Sigmoid colon (tissue), 7 donors: ENCODE data around the gene MNAT1. TPM values are rescaled to one million over a fixed set of nuclear protein-coding genes. Genes with fewer than 3 reads are reported as not detected.

Experiments
- DNase-seq: peaks from one replicate; pipeline ENCODE4 v3.0.0-alpha.2; 2019
- H3K27ac ChIP-seq, 4 donors: fragments of 200-600 bp; sonication (generic); one replicate each; pipeline ENCODE4 v1.5.1; 2016 to 2019; ENCODE audit warnings: mild to moderate bottlenecking in 1 of 4
- H3K27me3 ChIP-seq, 3 donors: fragments of 200-600 bp; sonication (generic); one replicate each; pipeline ENCODE4 v1.5.1; 2019; ENCODE audit warnings: mild to moderate bottlenecking in 1 of 3
- H3K36me3 ChIP-seq, 4 donors: fragments of 200-600 bp; sonication (generic); one replicate each; pipeline ENCODE4 v1.5.1; 2016 to 2019
- H3K4me1 ChIP-seq, 4 donors: fragments of 200-600 bp; sonication (generic); one replicate each; pipeline ENCODE4 v1.5.1; 2017 to 2019
- H3K4me3 ChIP-seq, 4 donors: fragments of 200-600 bp; sonication (generic); one replicate each; pipeline ENCODE4 v1.5.1; 2017 to 2019; ENCODE audit warnings: mild to moderate bottlenecking in 2 of 4, moderate library complexity in 1 of 4
- H3K9me3 ChIP-seq, 4 donors: fragments of 200-600 bp in 3 of 4; sonication (generic) in 3 of 4; one replicate each; pipeline versions ENCODE4 v1.5.1 to v1.6.1; 2013 to 2019
- EP300 ChIP-seq, 4 donors: sonication (generic); formaldehyde crosslinking; IDR thresholded peaks; one replicate each; pipeline ENCODE4 v1.6.1; 2017; ENCODE audit warnings: antibody characterized with exemption in 4 of 4
- POLR2A ChIP-seq, 2 donors: fragments of 450-650 bp; IDR thresholded peaks; one replicate each; pipeline ENCODE4 v1.6.1; 2016; ENCODE audit warnings: antibody characterized with exemption in 2 of 2, mild to moderate bottlenecking in 2 of 2, moderate library complexity in 2 of 2
- POLR2AphosphoS5 ChIP-seq, 4 donors: sonication (generic); formaldehyde crosslinking; IDR thresholded peaks; one replicate each; pipeline ENCODE4 v1.6.1; 2017; ENCODE audit warnings: antibody characterized with exemption in 4 of 4
- WGBS, 2 donors: extraction: QIAGEN DNeasy Blood & Tissue Kit; methylation state at CpG; one replicate each; pipeline ENCODE4 v1.1.7; 2013; 5-methylcytosine and 5-hydroxymethylcytosine counted together
- intact Hi-C: fragments of 100-400 bp; cut with DNase I; formaldehyde crosslinking; loops from one replicate; pipeline ENCODE4 v1.15.1; 2023
- polyA plus RNA-seq, 3 donors: library from polyadenylated mRNA; stranded (reverse); fragments of 200-250 nt; gene quantifications; one replicate each; pipeline ENCODE4 v1.2.3, GENCODE V29; 2013
- total RNA-seq, 4 donors: library from RNA; depleted of rRNA; stranded (reverse); fragments of >200 nt; gene quantifications; one replicate each; pipeline ENCODE4 v1.1.0, GENCODE V29; 2016
- TF ChIP-seq, protein P1 (sequence below), 4 experiments: fragments of 450-650 bp in 3 of 4; fragments of 200-600 bp in 1 of 4; IDR thresholded peaks; one replicate each; pipeline ENCODE4 v1.5.1; 2016 to 2019; ENCODE audit warnings: antibody characterized with exemption in 4 of 4, mild to moderate bottlenecking in 3 of 4, moderate library complexity in 2 of 4
- donor health status: healthy with polysubstance abuse.
- donor health status: Bipolar disorder and iron deficiency.
- donor health status: healthy.

Gene MNAT1
- total and polyA plus RNA-seq, 7 donors: 9.5 to 65.0 (median 22.4) TPM

DNA sequence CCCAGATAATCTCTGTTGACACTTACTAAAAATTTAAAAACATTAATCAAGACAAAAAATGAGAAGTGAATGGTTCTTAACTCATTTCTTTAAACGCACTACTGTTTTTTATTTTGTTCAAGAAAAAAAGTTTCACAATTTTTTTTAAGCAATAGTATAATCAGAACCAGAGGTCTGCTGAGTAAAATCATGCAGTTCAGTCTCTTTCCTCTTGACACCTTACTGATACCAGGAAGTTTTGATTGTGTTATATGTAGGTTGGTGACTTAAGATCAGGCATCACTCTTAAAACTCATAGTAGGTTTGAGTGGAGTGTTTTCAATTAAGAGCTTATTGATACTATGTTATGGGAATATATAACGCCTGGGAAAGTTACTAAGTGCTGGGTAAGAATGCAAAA lies 125.0 kb downstream of the MNAT1 start:
- no peak for TF ChIP-seq POLR2A (IDR thresholded peaks at IDR 0.05)
- TF ChIP-seq EP300 (IDR thresholded peaks at IDR 0.05): no peak
- TF ChIP-seq, protein P1, sequence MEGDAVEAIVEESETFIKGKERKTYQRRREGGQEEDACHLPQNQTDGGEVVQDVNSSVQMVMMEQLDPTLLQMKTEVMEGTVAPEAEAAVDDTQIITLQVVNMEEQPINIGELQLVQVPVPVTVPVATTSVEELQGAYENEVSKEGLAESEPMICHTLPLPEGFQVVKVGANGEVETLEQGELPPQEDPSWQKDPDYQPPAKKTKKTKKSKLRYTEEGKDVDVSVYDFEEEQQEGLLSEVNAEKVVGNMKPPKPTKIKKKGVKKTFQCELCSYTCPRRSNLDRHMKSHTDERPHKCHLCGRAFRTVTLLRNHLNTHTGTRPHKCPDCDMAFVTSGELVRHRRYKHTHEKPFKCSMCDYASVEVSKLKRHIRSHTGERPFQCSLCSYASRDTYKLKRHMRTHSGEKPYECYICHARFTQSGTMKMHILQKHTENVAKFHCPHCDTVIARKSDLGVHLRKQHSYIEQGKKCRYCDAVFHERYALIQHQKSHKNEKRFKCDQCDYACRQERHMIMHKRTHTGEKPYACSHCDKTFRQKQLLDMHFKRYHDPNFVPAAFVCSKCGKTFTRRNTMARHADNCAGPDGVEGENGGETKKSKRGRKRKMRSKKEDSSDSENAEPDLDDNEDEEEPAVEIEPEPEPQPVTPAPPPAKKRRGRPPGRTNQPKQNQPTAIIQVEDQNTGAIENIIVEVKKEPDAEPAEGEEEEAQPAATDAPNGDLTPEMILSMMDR (IDR thresholded peaks at IDR 0.05): no peak
- TF ChIP-seq POLR2AphosphoS5 (IDR thresholded peaks at IDR 0.05): no peak
- Histone ChIP-seq H3K4me1 (peaks cover 0 to 12% (median 8%) of the 10 kb centered on the region in 4 donors), H3K27ac (no peak overlapping the region), H3K36me3 (peaks cover 0 to 9% (median 1%) of the 10 kb centered on the region in 4 donors), H3K27me3 (no peaks in the 10 kb centered on the region), H3K4me3 (no peak overlapping the region), H3K9me3 (peaks cover 0 to 2% (median 0%) of the 10 kb centered on the region in 4 donors)
- DNase-seq: no peak
- intact Hi-C loops: no loop called here
- 85 to 93% methylated on average over 2 of the region's 2 CpGs for WGBS, 2 donors

DNA sequence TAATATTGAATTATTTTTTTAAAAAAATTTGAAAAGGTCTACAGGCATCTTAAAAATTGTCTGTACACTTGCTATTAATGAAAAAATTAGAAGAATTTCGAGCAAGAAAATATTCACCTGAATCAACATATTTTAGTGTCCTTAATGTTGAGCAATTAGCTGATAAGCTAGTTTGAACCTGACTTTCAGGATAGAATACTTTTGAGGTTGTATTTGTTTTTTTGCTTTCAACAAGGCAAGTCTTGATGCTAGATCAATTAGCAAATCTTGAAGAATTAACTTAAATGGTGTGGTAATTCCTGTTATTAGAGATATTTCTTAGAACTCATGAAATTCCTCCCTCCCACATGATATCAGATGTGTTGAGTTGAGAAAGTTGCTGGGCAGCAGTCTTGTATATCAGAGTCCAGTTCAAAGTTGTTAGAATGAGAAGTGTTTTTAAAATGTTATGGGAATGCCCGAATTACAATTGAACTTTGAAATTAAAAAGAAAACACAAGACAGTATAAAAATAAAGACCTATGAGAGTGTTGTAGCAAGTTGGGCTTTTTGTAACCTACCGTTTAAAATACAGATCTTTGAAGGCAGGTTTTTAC lies 127.1 kb downstream of the MNAT1 start:
- no peak overlapping the region for H3K4me3 ChIP-seq
- peaks cover 0 to 2% (median 0%) of the 10 kb centered on the region in 4 donors for H3K9me3 ChIP-seq
- H3K27me3 ChIP-seq: no peaks in the 10 kb centered on the region
- H3K27ac ChIP-seq: peak overlapping the region in 1 of 4 donors; percentile 0
- peaks cover 0 to 19% (median 11%) of the 10 kb centered on the region in 4 donors for H3K4me1 ChIP-seq
- DNase-seq: no peak
- H3K36me3 ChIP-seq: no peaks in the 10 kb centered on the region
- WGBS, 2 donors: 17 to 66% methylated on average over 3 of the region's 3 CpGs
- intact Hi-C loops: no loop called here
- TF ChIP-seq EP300 (IDR thresholded peaks at IDR 0.05) (no peak), POLR2AphosphoS5 (IDR thresholded peaks at IDR 0.05) (no peak)

DNA sequence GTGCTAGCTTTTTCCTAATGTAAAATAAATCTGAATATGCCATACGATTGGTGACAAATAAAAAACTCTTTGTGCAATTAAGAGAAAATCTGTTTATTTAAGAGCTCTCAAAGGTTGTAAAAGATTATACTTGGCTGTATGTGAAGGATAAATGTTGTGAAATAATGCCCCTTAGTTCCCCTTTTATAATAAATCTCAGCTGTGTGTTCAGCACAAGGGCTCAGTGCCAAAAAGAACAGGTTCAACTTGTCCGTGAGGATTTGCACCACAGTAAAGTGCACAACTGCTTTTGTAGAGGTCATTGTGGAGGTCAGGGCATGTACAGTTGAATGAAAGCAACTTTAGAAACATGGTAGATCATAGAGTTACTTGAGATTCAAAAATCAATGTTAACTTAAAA lies 127.7 kb downstream of the MNAT1 start:
- WGBS, 2 donors: 15 to 53% methylated on average over 2 of the region's 2 CpGs
- DNase-seq: peak; percentile 77
- peak overlapping the region in 1 of 4 donors; percentile 0 for H3K27ac ChIP-seq
- H3K9me3 ChIP-seq: no peaks in the 10 kb centered on the region
- TF ChIP-seq, protein P1 (IDR thresholded peaks at IDR 0.05): no peak
- TF ChIP-seq POLR2AphosphoS5 (IDR thresholded peaks at IDR 0.05) (peak in 2 of 4 donors; percentile 51 to 67), EP300 (IDR thresholded peaks at IDR 0.05) (peak in 1 of 4 donors; percentile 25), POLR2A (IDR thresholded peaks at IDR 0.05) (no peak)
- no peaks in the 10 kb centered on the region for H3K27me3 ChIP-seq
- H3K4me3 ChIP-seq: no peak overlapping the region
- peaks cover 0 to 19% (median 11%) of the 10 kb centered on the region in 4 donors for H3K4me1 ChIP-seq
- intact Hi-C loops: no loop called here
- H3K36me3 ChIP-seq: no peaks in the 10 kb centered on the region

DNA sequence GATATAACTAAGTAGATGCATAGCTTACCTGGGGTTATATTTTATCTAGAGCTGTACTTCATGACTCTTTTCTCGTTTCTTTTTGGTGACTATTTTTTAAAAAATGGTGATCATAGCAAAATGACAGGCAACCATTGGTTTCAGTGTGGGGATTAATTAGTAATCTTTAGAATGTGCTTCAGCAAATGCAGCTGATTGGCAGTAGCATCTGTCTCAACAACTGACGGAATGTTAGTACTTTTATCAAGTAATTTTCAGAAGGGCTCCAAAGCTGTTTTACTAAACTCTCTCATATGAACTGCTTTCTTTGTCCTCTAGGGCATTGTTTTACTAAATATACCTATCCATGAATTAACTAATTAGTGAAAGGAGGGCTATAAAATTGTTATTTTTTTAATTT lies 128.7 kb downstream of the MNAT1 start:
- intact Hi-C loops: no loop called here

More for the DNA sequence above, 128.7 kb downstream of the MNAT1 start:
- H3K4me3 ChIP-seq: no peak overlapping the region
- TF ChIP-seq POLR2AphosphoS5 (IDR thresholded peaks at IDR 0.05): no peak
- TF ChIP-seq, protein P1 (IDR thresholded peaks at IDR 0.05): no peak
- TF ChIP-seq POLR2A (IDR thresholded peaks at IDR 0.05): no peak
- no peak for TF ChIP-seq EP300 (IDR thresholded peaks at IDR 0.05)
- peaks cover 0 to 19% (median 11%) of the 10 kb centered on the region in 4 donors for H3K4me1 ChIP-seq
- 84 to 94% methylated on average over 2 of the region's 2 CpGs for WGBS, 2 donors
- no peaks in the 10 kb centered on the region for H3K9me3 ChIP-seq
- DNase-seq: no peak
- no peaks in the 10 kb centered on the region for H3K36me3 ChIP-seq
- no peaks in the 10 kb centered on the region for H3K27me3 ChIP-seq
- H3K27ac ChIP-seq: no peak overlapping the region
